Measurements from ENCODE around the gene NXN.
"Not testable (repeated sequence)": the region's sequence is repeated elsewhere in the genome, so short reads cannot be mapped to it uniquely, and the experiment has no call there.

Gene NXN

GRCh38 chr17:930258-930657 is 49.3 kb downstream of the NXN start:
- Mint-ChIP-seq H3K27ac (no peak overlapping the region), H3K27me3 (peaks cover 3% of the 10 kb centered on the region), H3K4me1 (ENCODE audit: low read depth) (no peaks in the 10 kb centered on the region), H3K4me3 (no peak overlapping the region), H3K36me3 (no peaks in the 10 kb centered on the region), H3K9me3 (ENCODE audit: low read depth) (no peaks in the 10 kb centered on the region)

- Mint-ChIP-seq H3K36me3 (no peaks in the 10 kb centered on the region), H3K4me3 (no peak overlapping the region), H3K9me3 (ENCODE audit: low read depth) (no peaks in the 10 kb centered on the region), H3K27ac (no peak overlapping the region), H3K27me3 (peaks cover 3% of the 10 kb centered on the region), H3K4me1 (ENCODE audit: low read depth) (no peaks in the 10 kb centered on the region)
These were observed 50.0 kb downstream of the NXN start for GRCh38 chr17:929586-929985.

GRCh38 chr17:927611-928461 is 51.7 kb downstream of the NXN start:
- H3K4me1 Mint-ChIP-seq (ENCODE audit: low read depth) = no peaks in the 10 kb centered on the region
- no peaks in the 10 kb centered on the region for H3K9me3 Mint-ChIP-seq (ENCODE audit: low read depth)
- no peak overlapping the region for H3K4me3 Mint-ChIP-seq
- peaks cover 4% of the 10 kb centered on the region for H3K27me3 Mint-ChIP-seq
- no peak overlapping the region for H3K27ac Mint-ChIP-seq
- no peaks in the 10 kb centered on the region for H3K36me3 Mint-ChIP-seq

GRCh38 chr17:925817-926216 is 53.8 kb downstream of the NXN start:
- Mint-ChIP-seq H3K9me3 (ENCODE audit: low read depth) (no peaks in the 10 kb centered on the region), H3K36me3 (no peaks in the 10 kb centered on the region), H3K27ac (no peak overlapping the region), H3K4me3 (no peak overlapping the region), H3K27me3 (peaks cover 4% of the 10 kb centered on the region), H3K4me1 (ENCODE audit: low read depth) (no peaks in the 10 kb centered on the region)

- Mint-ChIP-seq H3K36me3 (no peaks in the 10 kb centered on the region), H3K27ac (no peak overlapping the region), H3K4me3 (no peak overlapping the region), H3K4me1 (ENCODE audit: low read depth) (no peaks in the 10 kb centered on the region), H3K27me3 (peaks cover 4% of the 10 kb centered on the region), H3K9me3 (ENCODE audit: low read depth) (no peaks in the 10 kb centered on the region)
These were observed 54.7 kb downstream of the NXN start for GRCh38 chr17:924711-925475.

GRCh38 chr17:924306-924705 is 55.3 kb downstream of the NXN start:
- H3K4me3 Mint-ChIP-seq; H3K36me3 Mint-ChIP-seq; H3K9me3 Mint-ChIP-seq (ENCODE audit: low read depth); H3K27ac Mint-ChIP-seq; H3K4me1 Mint-ChIP-seq (ENCODE audit: low read depth); H3K27me3 Mint-ChIP-seq: not testable (repeated sequence)

- Mint-ChIP-seq H3K27ac (no peak overlapping the region), H3K36me3 (no peaks in the 10 kb centered on the region), H3K27me3 (peaks cover 4% of the 10 kb centered on the region), H3K4me1 (ENCODE audit: low read depth) (no peaks in the 10 kb centered on the region), H3K9me3 (ENCODE audit: low read depth) (no peaks in the 10 kb centered on the region), H3K4me3 (no peak overlapping the region)
These were observed 55.9 kb downstream of the NXN start for GRCh38 chr17:923633-924032.

GRCh38 chr17:921161-921560 is 58.4 kb downstream of the NXN start:
- H3K27me3 Mint-ChIP-seq = peaks cover 1% of the 10 kb centered on the region

GRCh38 chr17:920190-920589 is 59.4 kb downstream of the NXN start:
- no peaks in the 10 kb centered on the region for H3K36me3 Mint-ChIP-seq
- no peak overlapping the region for H3K4me3 Mint-ChIP-seq
- no peaks in the 10 kb centered on the region for H3K4me1 Mint-ChIP-seq (ENCODE audit: low read depth)
- H3K27me3 Mint-ChIP-seq = peaks cover 1% of the 10 kb centered on the region
- H3K27ac Mint-ChIP-seq = no peak overlapping the region
- H3K9me3 Mint-ChIP-seq (ENCODE audit: low read depth) = no peaks in the 10 kb centered on the region

More at GRCh38 chr17:921161-921560, 58.4 kb downstream of the NXN start:
- Mint-ChIP-seq H3K36me3 (no peaks in the 10 kb centered on the region), H3K27ac (no peak overlapping the region), H3K4me3 (no peak overlapping the region), H3K4me1 (ENCODE audit: low read depth) (no peaks in the 10 kb centered on the region), H3K9me3 (ENCODE audit: low read depth) (no peaks in the 10 kb centered on the region)

GRCh38 chr17:917941-918740 is 61.4 kb downstream of the NXN start:
- no peaks in the 10 kb centered on the region for H3K36me3 Mint-ChIP-seq

GRCh38 chr17:917391-917811 is 62.2 kb downstream of the NXN start:
- Mint-ChIP-seq H3K4me1 (ENCODE audit: low read depth) (no peaks in the 10 kb centered on the region), H3K4me3 (no peak overlapping the region), H3K27ac (no peak overlapping the region), H3K27me3 (peaks cover 7% of the 10 kb centered on the region), H3K9me3 (ENCODE audit: low read depth) (no peaks in the 10 kb centered on the region), H3K36me3 (no peaks in the 10 kb centered on the region)

More at GRCh38 chr17:917941-918740, 61.4 kb downstream of the NXN start:
- H3K27ac Mint-ChIP-seq = no peak overlapping the region
- no peak overlapping the region for H3K4me3 Mint-ChIP-seq
- no peaks in the 10 kb centered on the region for H3K4me1 Mint-ChIP-seq (ENCODE audit: low read depth)
- no peaks in the 10 kb centered on the region for H3K9me3 Mint-ChIP-seq (ENCODE audit: low read depth)
- peaks cover 7% of the 10 kb centered on the region for H3K27me3 Mint-ChIP-seq

- Mint-ChIP-seq H3K27me3 (peaks cover 9% of the 10 kb centered on the region), H3K4me1 (ENCODE audit: low read depth) (no peaks in the 10 kb centered on the region), H3K4me3 (no peak overlapping the region), H3K36me3 (no peaks in the 10 kb centered on the region), H3K9me3 (ENCODE audit: low read depth) (no peaks in the 10 kb centered on the region), H3K27ac (no peak overlapping the region)
These were observed 63.3 kb downstream of the NXN start for GRCh38 chr17:916315-916714.

- Mint-ChIP-seq H3K36me3 (no peaks in the 10 kb centered on the region), H3K4me1 (ENCODE audit: low read depth) (no peaks in the 10 kb centered on the region), H3K27ac (no peak overlapping the region), H3K9me3 (ENCODE audit: low read depth) (no peaks in the 10 kb centered on the region), H3K27me3 (peaks cover 9% of the 10 kb centered on the region), H3K4me3 (no peak overlapping the region)
These were observed 63.9 kb downstream of the NXN start for GRCh38 chr17:915538-916201.

- Mint-ChIP-seq H3K36me3 (no peaks in the 10 kb centered on the region), H3K27ac (no peak overlapping the region), H3K4me1 (ENCODE audit: low read depth) (no peaks in the 10 kb centered on the region), H3K4me3 (no peak overlapping the region), H3K27me3 (peaks cover 10% of the 10 kb centered on the region), H3K9me3 (ENCODE audit: low read depth) (no peaks in the 10 kb centered on the region)
These were observed 65.0 kb downstream of the NXN start for GRCh38 chr17:914561-914960.
